CD4-positive, alpha-beta T cell (primary cell): ENCODE measurements around the gene TLR2. TPM values are rescaled to one million over a fixed set of nuclear protein-coding genes. Genes with fewer than 3 reads are reported as not detected.

Experiments used
- ATAC-seq: fragments of 200-7000 bp; cut with Tn5 transposase; one replicate; pipeline ENCODE4 v1.10.0; 2022; ENCODE audit warnings: mild to moderate bottlenecking; ENCODE audit not compliant: poor library complexity
- CTCF ChIA-PET: fragments of 350-600 bp; sonication (Branson Sonifier 250); formaldehyde crosslinking; loops from one replicate; lab custom pipeline; 2021; ENCODE audit warnings: antibody characterized with exemption, inconsistent platforms; lab: Charles Lee
- POLR2A ChIA-PET: fragments of 350-600 bp; sonication (Branson Sonifier 250); formaldehyde crosslinking; loops from one replicate; lab custom pipeline; 2021; ENCODE audit warnings: antibody characterized with exemption, inconsistent platforms; lab: Charles Lee
- DNase-seq, 14 experiments: peaks; one replicate each; pipeline ENCODE4 v3.0.0-alpha.2; 2013 to 2020; ENCODE audit warnings: mixed read lengths in 2 of 14
- H3K27ac ChIP-seq, 2 donors: one replicate each; pipeline versions ENCODE4 v1.5.1 to v1.7.0; 2013; ENCODE audit warnings: low read length in 2 of 2, low read depth in 1 of 2, mild to moderate bottlenecking in 1 of 2
- H3K27me3 ChIP-seq, 2 experiments: 1 replicate in 1 of 2; 2 replicates in 1 of 2; pipeline versions ENCODE4 v1.6.1 to v1.7.0; 2013; ENCODE audit warnings: low read length in 2 of 2, control low read depth in 1 of 2, mild to moderate bottlenecking in 1 of 2, moderate library complexity in 1 of 2; ENCODE audit not compliant: insufficient read depth in 2 of 2, control insufficient read depth in 1 of 2
- H3K36me3 ChIP-seq: one replicate; pipeline ENCODE4 v1.6.1; 2013; ENCODE audit warnings: low read length, control low read depth; ENCODE audit not compliant: insufficient read depth
- H3K4me1 ChIP-seq: one replicate; pipeline ENCODE4 v1.6.1; 2013; ENCODE audit warnings: low read length, control low read depth; ENCODE audit not compliant: insufficient read depth
- H3K4me3 ChIP-seq: one replicate; pipeline ENCODE4 v1.5.1; 2013; ENCODE audit warnings: mild to moderate bottlenecking, low read length, moderate library complexity
- H3K9me3 ChIP-seq, 2 experiments: 1 replicate in 1 of 2; 2 replicates in 1 of 2; pipeline versions ENCODE4 v1.6.1 to v1.7.0; 2013; ENCODE audit warnings: low read length in 2 of 2, mild to moderate bottlenecking in 2 of 2, control low read depth in 1 of 2, moderate library complexity in 1 of 2; ENCODE audit not compliant: control insufficient read depth in 1 of 2, insufficient read depth in 1 of 2
- H3K27ac Mint-ChIP-seq: one replicate; pipeline ENCODE4 v1.8.0; 2020; ENCODE audit warnings: mixed read lengths
- H3K27me3 Mint-ChIP-seq: one replicate; pipeline ENCODE4 v1.8.0; 2021; ENCODE audit warnings: mixed read lengths
- H3K36me3 Mint-ChIP-seq: one replicate; pipeline ENCODE4 v1.8.0; 2021; ENCODE audit warnings: low read depth, mixed read lengths
- H3K4me1 Mint-ChIP-seq: one replicate; pipeline ENCODE4 v1.8.0; 2021; ENCODE audit warnings: low read depth, mixed read lengths
- H3K4me3 Mint-ChIP-seq: one replicate; pipeline ENCODE4 v1.8.0; 2020; ENCODE audit warnings: mild to moderate bottlenecking, mixed read lengths
- H3K9me3 Mint-ChIP-seq: one replicate; pipeline ENCODE4 v1.8.0; 2020; ENCODE audit warnings: mixed read lengths
- CTCF ChIP-seq: fragments of 200-600 bp; IDR thresholded peaks from one replicate; pipeline ENCODE4 v1.8.0; 2022; ENCODE audit warnings: antibody characterized with exemption, mild to moderate bottlenecking
- intact Hi-C, 2 experiments: fragments of 100-400 bp; cut with DNase I in 1 of 2; cut with micrococcal nuclease in 1 of 2; formaldehyde crosslinking; loops; one replicate each; pipeline versions ENCODE4 v1.15.1 to v1.9.0; 2023 to 2025; cut with DNase I, micrococcal nuclease
- total RNA-seq, 174 experiments: library from RNA in 2 of 174; stranded (reverse) in 2 of 174; gene quantifications; one replicate each; pipeline ENCODE4 v1.2.3 and lab custom pipeline; 2021 to 2026

TLR2 gene
- total RNA-seq, 2 experiments from 2014 or later: 2.8 to 2.9 TPM

DNA sequence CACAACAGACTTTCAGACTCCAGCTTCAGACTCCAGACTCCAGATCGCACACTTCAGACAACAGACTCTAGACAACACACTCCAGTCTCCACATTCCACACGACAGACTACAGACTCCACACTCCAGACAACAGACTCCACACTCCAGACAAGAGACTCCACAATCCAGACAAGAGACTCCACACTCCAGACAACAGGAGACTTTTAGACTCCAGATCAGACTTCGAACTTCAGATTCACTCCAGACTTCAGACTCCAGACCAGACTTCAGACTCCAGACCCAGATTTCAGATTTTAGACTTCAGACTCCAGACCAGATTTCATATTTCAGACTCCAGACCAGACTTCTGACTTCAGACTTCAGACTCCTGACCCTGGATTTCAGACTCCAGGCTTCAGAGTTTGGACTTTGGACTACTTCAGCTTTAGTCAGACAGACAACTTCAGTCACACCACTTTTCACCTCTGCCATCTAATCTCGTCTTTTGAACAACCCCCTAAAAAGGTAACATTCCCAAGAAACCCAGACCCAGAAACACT is 29.0 kb upstream of the TLR2 start:
- no peak overlapping the region for H3K27ac Mint-ChIP-seq
- CTCF ChIA-PET: no interaction called here
- intact Hi-C loops: no loop called here

DNA sequence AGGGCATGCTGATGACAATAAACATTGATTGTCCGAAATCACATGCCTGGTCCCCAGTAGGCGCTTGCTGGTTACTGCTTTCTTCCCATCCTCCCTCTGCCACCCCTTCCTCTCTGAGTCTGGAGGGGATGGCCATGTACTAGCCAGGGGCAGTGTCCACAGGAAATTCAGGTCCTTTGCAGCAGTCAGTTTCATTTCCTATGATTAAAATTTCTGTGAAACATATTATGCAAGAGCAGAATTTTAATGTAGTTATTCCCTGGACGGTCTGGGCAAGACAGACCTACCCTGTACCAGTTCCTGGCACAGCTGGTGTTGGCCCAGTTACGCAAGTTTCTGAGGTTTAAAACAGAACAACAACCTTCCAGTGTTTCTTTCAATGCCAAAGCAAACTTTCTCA is 28.2 kb upstream of the TLR2 start:
- no peak for TF ChIP-seq CTCF
- CTCF ChIA-PET: no interaction called here
- intact Hi-C loops: no loop called here
- H3K36me3 ChIP-seq: no peaks in the 10 kb centered on the region
- ATAC-seq: no peak
- POLR2A ChIA-PET: no interaction called here
- H3K4me1 ChIP-seq: peaks cover 20% of the 10 kb centered on the region
- Mint-ChIP-seq H3K4me1 (peaks cover 17% of the 10 kb centered on the region), H3K9me3 (no peaks in the 10 kb centered on the region), H3K4me3 (no peak overlapping the region), H3K36me3 (no peaks in the 10 kb centered on the region), H3K27me3 (peaks cover 5% of the 10 kb centered on the region), H3K27ac (no peak overlapping the region)
- peak in 3 of 14 experiments; percentile 7 to 52 (median 45) for DNase-seq
- H3K4me3 ChIP-seq: no peak overlapping the region
- no peaks in the 10 kb centered on the region for H3K9me3 ChIP-seq
- no peak overlapping the region for H3K27ac ChIP-seq
- H3K27me3 ChIP-seq: no peaks in the 10 kb centered on the region

More for the DNA sequence above, 29.0 kb upstream of the TLR2 start:
- POLR2A ChIA-PET: no interaction called here
- H3K27me3 ChIP-seq: no peaks in the 10 kb centered on the region
- peaks cover 18% of the 10 kb centered on the region for H3K4me1 ChIP-seq
- H3K36me3 ChIP-seq: no peaks in the 10 kb centered on the region
- peaks cover 21% of the 10 kb centered on the region for H3K4me1 Mint-ChIP-seq
- H3K9me3 Mint-ChIP-seq: no peaks in the 10 kb centered on the region
- no peak overlapping the region for H3K4me3 ChIP-seq
- H3K9me3 ChIP-seq: no peaks in the 10 kb centered on the region
- DNase-seq (no peak), ATAC-seq (no peak)
- peaks cover 5% of the 10 kb centered on the region for H3K27me3 Mint-ChIP-seq
- H3K27ac ChIP-seq: no peak overlapping the region
- no peaks in the 10 kb centered on the region for H3K36me3 Mint-ChIP-seq
- no peak overlapping the region for H3K4me3 Mint-ChIP-seq
- TF ChIP-seq CTCF: no peak

- Mint-ChIP-seq H3K36me3 (no peaks in the 10 kb centered on the region), H3K9me3 (peaks cover 7% of the 10 kb centered on the region), H3K4me1 (no peaks in the 10 kb centered on the region), H3K27me3 (peaks cover 5% of the 10 kb centered on the region), H3K27ac (no peak overlapping the region), H3K4me3 (no peak overlapping the region)
- H3K9me3 ChIP-seq: no peaks in the 10 kb centered on the region
- POLR2A ChIA-PET: no interaction called here
- H3K4me3 ChIP-seq: no peak overlapping the region
- H3K4me1 ChIP-seq: peaks cover 4% of the 10 kb centered on the region
- H3K27ac ChIP-seq: no peak overlapping the region
- CTCF ChIA-PET: no interaction called here
- TF ChIP-seq CTCF: no peak
- DNase-seq: peak in 2 of 14 experiments; percentile 53 to 59
- intact Hi-C loops: no loop called here
- no peak for ATAC-seq
- no peaks in the 10 kb centered on the region for H3K36me3 ChIP-seq
- H3K27me3 ChIP-seq: no peaks in the 10 kb centered on the region
Observed at GRCh38 chr4:153661215-153661822, 22.8 kb upstream of the TLR2 start.
